ENCODE measurements around the gene METTL17.

GRCh38 chr14:21017528-21018245 lies 27.9 kb downstream of the METTL17 start:
- TF ChIP-seq POLR2A (IDR thresholded peaks at IDR 0.05; ENCODE audit: low read depth, low read length) = no peak
- no peak for TF ChIP-seq TAF1 (IDR thresholded peaks at IDR 0.05; ENCODE audit: borderline replicate concordance, low read depth, low read length)
